Endothelial cell of umbilical vein (primary cell): ENCODE data around the gene NRG3. TPM values are rescaled to one million over a fixed set of nuclear protein-coding genes. Genes with fewer than 3 reads are reported as not detected.

ENCODE experiments used
- BruUV-seq: library from RNA; stranded (reverse); fragments of 400-500 nt; replicated peaks from 2 replicates; lab custom pipeline; 2021; lab: Mats Ljungman, UMichigan
- CTCF ChIA-PET: fragments of 300-600, 350-600 bp; sonication (Branson Sonifier 250); formaldehyde crosslinking; loops from one replicate; lab custom pipeline; 2021; ENCODE audit warnings: antibody characterized with exemption, inconsistent platforms; lab: Charles Lee
- POLR2A ChIA-PET: fragments of 300-600, 350-600 bp; sonication (Branson Sonifier 250); formaldehyde crosslinking; loops from one replicate; lab custom pipeline; 2021; ENCODE audit warnings: antibody characterized with exemption, inconsistent platforms; lab: Charles Lee
- DNase-seq: peaks from one replicate; pipeline ENCODE4 v3.0.0-alpha.2; 2011; ENCODE audit warnings: low read depth, low spot score
- FAIRE-seq: peaks from 2 replicates; lab custom pipeline; 2011; peaks lifted over from hg19 to GRCh38; lab: Jason Lieb, UNC
- H2AFZ ChIP-seq: 2 replicates; pipeline ENCODE4 v1.6.0; 2012; ENCODE audit warnings: low read depth, low read length, control low read depth, inconsistent platforms
- H3K27ac ChIP-seq: 2 replicates; pipeline ENCODE4 v1.5.1; 2011; ENCODE audit warnings: low read depth, mild to moderate bottlenecking, control low read depth, low read length, moderate library complexity; ENCODE audit not compliant: insufficient read depth
- H3K27me3 ChIP-seq, 2 experiments: 2 replicates each; pipeline versions ENCODE4 v1.6.0 to v1.6.1; 2011; ENCODE audit warnings: low read length in 2 of 2, mixed read lengths in 1 of 2; ENCODE audit not compliant: control insufficient read depth in 2 of 2, insufficient read depth in 2 of 2
- H3K36me3 ChIP-seq, 2 experiments: 2 replicates in 1 of 2; 3 replicates in 1 of 2; pipeline ENCODE4 v1.5.1; 2011; ENCODE audit warnings: low read length in 2 of 2, mild to moderate bottlenecking in 1 of 2, moderate library complexity in 1 of 2; ENCODE audit not compliant: control insufficient read depth in 2 of 2, insufficient read depth in 2 of 2; ENCODE audit errors: extremely low read depth in 1 of 2
- H3K4me1 ChIP-seq: 3 replicates; pipeline ENCODE4 v1.5.1; 2011; ENCODE audit warnings: mild to moderate bottlenecking, low read length; ENCODE audit not compliant: control insufficient read depth, insufficient read depth; ENCODE audit errors: extremely low read depth
- H3K4me2 ChIP-seq: 2 replicates; pipeline ENCODE4 v1.6.1; 2011; ENCODE audit warnings: low read length, control low read depth, mixed read lengths; ENCODE audit not compliant: insufficient read depth
- H3K4me3 ChIP-seq, 3 experiments: fragments of 200-600 bp in 1 of 3; sonication (generic), shearing (Covaris generic) in 1 of 3; replicated peaks in 1 of 3; 2 replicates each; pipeline ENCODE4 v1.5.1; 2011 to 2016; ENCODE audit warnings: control low read depth in 3 of 3, low read length in 3 of 3, mild to moderate bottlenecking in 2 of 3, inconsistent platforms in 1 of 3, low read depth in 1 of 3, moderate library complexity in 1 of 3; ENCODE audit not compliant: insufficient read depth in 1 of 3
- H3K79me2 ChIP-seq: 2 replicates; pipeline ENCODE4 v1.6.0; 2012; ENCODE audit warnings: low read length, inconsistent platforms; ENCODE audit not compliant: control insufficient read depth, insufficient read depth
- H3K9ac ChIP-seq: replicated peaks from 2 replicates; pipeline ENCODE3; 2011; ENCODE audit warnings: low read length, control low read depth; ENCODE audit not compliant: insufficient read depth; ENCODE audit errors: extremely low read depth
- H3K9me1 ChIP-seq: replicated peaks from 3 replicates; pipeline ENCODE4 v1.6.0; 2011; ENCODE audit warnings: mild to moderate bottlenecking, low read length; ENCODE audit not compliant: control insufficient read depth, insufficient read depth; ENCODE audit errors: extremely low read depth
- H3K9me3 ChIP-seq: replicated peaks from 2 replicates; pipeline ENCODE4 v1.5.1; 2012; ENCODE audit warnings: low read length, inconsistent platforms; ENCODE audit not compliant: control insufficient read depth, insufficient read depth
- H4K20me1 ChIP-seq: replicated peaks from 2 replicates; pipeline ENCODE3; 2011; ENCODE audit warnings: mild to moderate bottlenecking, low read length; ENCODE audit not compliant: control insufficient read depth, insufficient read depth; ENCODE audit errors: extremely low read depth
- CTCF ChIP-seq, 2 donors: IDR thresholded peaks; 1 replicate in 1 of 2; 2 replicates in 1 of 2; pipeline ENCODE4 v1.5.1; 2011; ENCODE audit warnings: low read length in 2 of 2, mild to moderate bottlenecking in 2 of 2, moderate library complexity in 2 of 2, control low read depth in 1 of 2, inconsistent platforms in 1 of 2, low read depth in 1 of 2; ENCODE audit not compliant: insufficient read depth in 1 of 2; ENCODE audit errors: extremely low read depth in 1 of 2
- EZH2 ChIP-seq: IDR thresholded peaks from 2 replicates; pipeline ENCODE4 v1.6.1; 2012; ENCODE audit warnings: borderline replicate concordance, low read depth, mild to moderate bottlenecking, moderate library complexity, low read length, inconsistent platforms; ENCODE audit not compliant: severe bottlenecking
- FOS ChIP-seq: IDR thresholded peaks from 2 replicates; pipeline ENCODE4 v1.6.1; 2011; ENCODE audit warnings: mild to moderate bottlenecking, low read length, moderate library complexity, borderline replicate concordance; ENCODE audit not compliant: insufficient read depth
- GATA2 ChIP-seq: IDR thresholded peaks from 2 replicates; pipeline ENCODE4 v1.7.0; 2011; ENCODE audit warnings: low read depth, mild to moderate bottlenecking, moderate library complexity, mixed read lengths, low read length; ENCODE audit not compliant: insufficient read length, insufficient read depth
- JUN ChIP-seq: IDR thresholded peaks from 2 replicates; pipeline ENCODE4 v1.6.1; 2011; ENCODE audit warnings: borderline replicate concordance, low read depth; ENCODE audit not compliant: insufficient read length, insufficient read depth
- MAX ChIP-seq: IDR thresholded peaks from 2 replicates; pipeline ENCODE4 v1.6.1; 2011; ENCODE audit not compliant: insufficient read depth, insufficient read length
- MYC ChIP-seq: IDR thresholded peaks from one replicate; pipeline ENCODE4 v1.6.1; 2011; ENCODE audit warnings: mild to moderate bottlenecking, low read depth, low read length
- POLR2A ChIP-seq: IDR thresholded peaks from 2 replicates; pipeline ENCODE4 v1.6.1; 2012; ENCODE audit warnings: low read depth, mild to moderate bottlenecking, control low read depth, low read length
- POLR2AphosphoS5 ChIP-seq: IDR thresholded peaks from 2 replicates; pipeline ENCODE4 v1.6.1; 2012; ENCODE audit warnings: low read depth, mild to moderate bottlenecking, control low read depth, low read length, moderate library complexity; ENCODE audit not compliant: insufficient read depth
- dilution Hi-C: fragments of 300-500 bp; cut with MboI; formaldehyde crosslinking; loops from one replicate; pipeline ENCODE4 v1.15.0; 2019; ENCODE audit warnings: low sequenced_read_pairs; ENCODE audit not compliant: extremely low pct_ligation_motif_present
- intact Hi-C: fragments of 100-400 bp; cut with micrococcal nuclease; formaldehyde crosslinking; loops from one replicate; pipeline ENCODE4 v1.10.0; 2022
- polyA plus RNA-seq, 4 experiments: library from polyadenylated mRNA; depleted of rRNA in 3 of 4; stranded (reverse) in 3 of 4; unstranded in 1 of 4; fragments of >200 nt; gene quantifications; 2 replicates each; pipeline versions ENCODE4 v1.2.1 to v1.2.3, GENCODE V29; 2011 to 2012; ENCODE audit warnings: missing spikeins in 1 of 4
- total RNA-seq: library from RNA; stranded (reverse); gene quantifications from 2 replicates; pipeline ENCODE4 v1.2.3, GENCODE V29; 2021

Gene NRG3
- total and polyA plus RNA-seq, 2 donors (not counting 3 experiments of a cell fraction or from before 2014, with no cell fraction given), result 1.9 to 3.9 TPM

GRCh38 chr10:82213784-82214183 lies 338.8 kb downstream of the NRG3 start:
- no peak for DNase-seq
- Histone ChIP-seq H3K9me3 (no peaks in the 10 kb centered on the region), H3K79me2 (no peaks in the 10 kb centered on the region), H4K20me1 (no peaks in the 10 kb centered on the region), H3K9me1 (no peaks in the 10 kb centered on the region), H3K27ac (no peak overlapping the region), H3K4me3 (no peak overlapping the region), H3K27me3 (no peaks in the 10 kb centered on the region), H3K4me2 (no peak overlapping the region), H3K36me3 (no peaks in the 10 kb centered on the region), H2AFZ (no peak overlapping the region), H3K9ac (no peak overlapping the region), H3K4me1 (no peaks in the 10 kb centered on the region)
- TF ChIP-seq FOS, result no peak
- TF ChIP-seq POLR2AphosphoS5, result no peak
- TF ChIP-seq CTCF (IDR thresholded peaks at IDR 0.05; ENCODE audit: extremely low read depth in 1 of 2, insufficient read depth in 1 of 2, low read depth in 1 of 2, low read length in 2 of 2), result no peak
- TF ChIP-seq EZH2, result no peak
- no peak for TF ChIP-seq GATA2
- no peak for TF ChIP-seq MYC
- no peak for TF ChIP-seq MAX
- no peak for TF ChIP-seq JUN
- TF ChIP-seq POLR2A, result no peak
- POLR2A ChIA-PET, result no interaction called here
- intact Hi-C loops (no loop called here), dilution Hi-C loops (no loop called here)
- FAIRE-seq, result no peak
- CTCF ChIA-PET, result no interaction called here
- no TSS peak for BruUV-seq
